HCT116 (cell line): ENCODE data around the gene UTP15. TPM values are rescaled to one million over a fixed set of nuclear protein-coding genes. Genes with fewer than 3 reads are reported as not detected.
A peak's percentile ranks its signal among the peaks of the same experiment; 100 is the strongest.

ENCODE experiments used
- ATAC-seq: fragments of 200-7000 bp; cut with Tn5 transposase; 2 replicates; pipeline ENCODE4 v1.9.1; 2020; ENCODE audit warnings: mild to moderate bottlenecking, moderate library complexity
- BruUV-seq: library from RNA; stranded (reverse); fragments of 400-500 nt; replicated peaks from 2 replicates; lab custom pipeline; 2021; lab: Mats Ljungman, UMichigan
- CTCF ChIA-PET: fragments of 300-600 bp; sonication (Branson Sonifier 250); formaldehyde crosslinking; loops from one replicate; lab custom pipeline; 2021; ENCODE audit warnings: antibody characterized with exemption; lab: Charles Lee
- POLR2A ChIA-PET: fragments of 300-600, 350-600 bp; sonication (Branson Sonifier 250); formaldehyde crosslinking; loops from one replicate; lab custom pipeline; 2021; ENCODE audit warnings: antibody characterized with exemption; lab: Charles Lee
- RAD21 ChIA-PET, 2 experiments: fragments of 300-600 bp; sonication (Branson Sonifier 250); formaldehyde crosslinking; loops; one replicate each; lab custom pipeline; 2023; ENCODE audit warnings: low total read pairs in 2 of 2; ENCODE audit not compliant: uncharacterized antibody in 2 of 2, unreplicated experiment in 2 of 2, low non-redundant PET in 1 of 2; lab: Charles Lee
- DNase-seq: peaks from one replicate; pipeline ENCODE4 v3.0.0-alpha.2; 2010; ENCODE audit warnings: low read depth, low spot score
- H2AFZ ChIP-seq: fragments of 200-600 bp; shearing (Covaris generic), sonication (generic); 2 replicates; pipeline ENCODE4 v1.6.1; 2017; ENCODE audit warnings: low read depth, mixed run types, mixed read lengths, antibody characterized with exemption, low read length; ENCODE audit not compliant: poor library complexity, severe bottlenecking
- H3K27ac ChIP-seq: 2 replicates; pipeline ENCODE4 v1.5.1; 2012; ENCODE audit warnings: low read depth, low read length
- H3K27me3 ChIP-seq: fragments of 200-600 bp; sonication (generic); 2 replicates; pipeline ENCODE4 v1.6.1; 2016; ENCODE audit warnings: mixed run types, low read length, mixed read lengths; ENCODE audit not compliant: insufficient read depth
- H3K36me3 ChIP-seq, 2 experiments: fragments of 200-500 bp in 1 of 2; fragments of 200-600 bp in 1 of 2; sonication (Bioruptor generic) in 1 of 2; sonication (generic) in 1 of 2; 2 replicates each; pipeline versions ENCODE4 v1.5.1 to v1.6.1; 2014 to 2016; ENCODE audit warnings: low read length in 2 of 2, inconsistent platforms in 1 of 2, mixed read lengths in 1 of 2, mixed run types in 1 of 2; ENCODE audit not compliant: insufficient read depth in 2 of 2, control insufficient read depth in 1 of 2
- H3K4me1 ChIP-seq, 2 experiments: fragments of 200-600 bp in 1 of 2; sonication (generic) in 1 of 2; 2 replicates each; pipeline versions ENCODE4 v1.5.1 to v1.6.1; 2012 to 2017; ENCODE audit warnings: low read length in 2 of 2, inconsistent platforms in 1 of 2, mild to moderate bottlenecking in 1 of 2, mixed read lengths in 1 of 2, mixed run types in 1 of 2, moderate library complexity in 1 of 2; ENCODE audit not compliant: insufficient read depth in 2 of 2, control insufficient read depth in 1 of 2
- H3K4me2 ChIP-seq: fragments of 200-600 bp; sonication (generic); 2 replicates; pipeline ENCODE4 v1.6.1; 2017; ENCODE audit warnings: mixed run types, low read length, mixed read lengths
- H3K4me3 ChIP-seq, 2 experiments: fragments of 200-600 bp in 1 of 2; sonication (generic) in 1 of 2; replicated peaks in 1 of 2; 2 replicates each; pipeline ENCODE4 v1.5.1; 2011 to 2016; ENCODE audit warnings: low read length in 2 of 2, control low read depth in 1 of 2, low read depth in 1 of 2, mild to moderate bottlenecking in 1 of 2, mixed read lengths in 1 of 2, mixed run types in 1 of 2
- H3K79me2 ChIP-seq: fragments of 200-600 bp; sonication (generic); 2 replicates; pipeline ENCODE4 v1.6.1; 2017; ENCODE audit warnings: mild to moderate bottlenecking, mixed run types, low read length, moderate library complexity, mixed read lengths; ENCODE audit not compliant: insufficient read depth
- H3K9ac ChIP-seq: fragments of 200-600 bp; sonication (generic); 2 replicates; pipeline ENCODE4 v1.6.1; 2016; ENCODE audit warnings: low read length, mixed read lengths
- H3K9me2 ChIP-seq: fragments of 200-600 bp; sonication (generic), shearing (Covaris generic); 2 replicates; pipeline ENCODE4 v1.6.1; 2017; ENCODE audit warnings: mixed run types, mild to moderate bottlenecking, moderate library complexity; ENCODE audit not compliant: insufficient read depth
- H3K9me3 ChIP-seq, 2 experiments: fragments of 200-500 bp in 1 of 2; fragments of 200-600 bp in 1 of 2; sonication (Bioruptor generic) in 1 of 2; sonication (generic) in 1 of 2; 2 replicates each; pipeline ENCODE4 v1.6.1; 2014 to 2017; ENCODE audit warnings: low read length in 2 of 2, mixed read lengths in 2 of 2, inconsistent platforms in 1 of 2, low read depth in 1 of 2, mild to moderate bottlenecking in 1 of 2, mixed run types in 1 of 2, moderate library complexity in 1 of 2; ENCODE audit not compliant: control insufficient read depth in 1 of 2, insufficient read depth in 1 of 2
- H4K20me1 ChIP-seq: fragments of 200-600 bp; sonication (generic), shearing (Covaris generic); 2 replicates; pipeline ENCODE4 v1.6.1; 2017; ENCODE audit warnings: mixed run types, mild to moderate bottlenecking, moderate library complexity; ENCODE audit not compliant: insufficient read depth
- CTCF ChIP-seq, 3 experiments: fragments of 200-600 bp in 1 of 3; sonication (generic) in 1 of 3; IDR thresholded peaks in 2 of 3; conservative IDR thresholded peaks in 1 of 3; 2 replicates each; pipeline ENCODE4 v1.5.1; 2012 to 2017; ENCODE audit warnings: low read depth in 2 of 3, low read length in 2 of 3, antibody characterized with exemption in 1 of 3, borderline replicate concordance in 1 of 3, control low read depth in 1 of 3, mild to moderate bottlenecking in 1 of 3, mixed read lengths in 1 of 3, mixed run types in 1 of 3, moderate library complexity in 1 of 3; ENCODE audit not compliant: insufficient read depth in 1 of 3
- MAX ChIP-seq: IDR thresholded peaks from 2 replicates; pipeline ENCODE4 v1.6.1; 2012
- RAD21 ChIP-seq: IDR thresholded peaks from 2 replicates; pipeline ENCODE4 v1.6.1; 2012; ENCODE audit warnings: low read depth, mild to moderate bottlenecking
- ZBTB33 ChIP-seq: IDR thresholded peaks from 2 replicates; pipeline ENCODE4 v1.6.1; 2011; ENCODE audit warnings: mild to moderate bottlenecking, low read length, moderate library complexity; ENCODE audit not compliant: insufficient replicate concordance; ENCODE audit errors: extremely low read depth
- intact Hi-C: fragments of 100-400 bp; cut with micrococcal nuclease; formaldehyde crosslinking; loops from 2 replicates; pipeline ENCODE4 v1.10.0; 2022
- total RNA-seq: library from RNA; stranded (reverse); gene quantifications from one replicate; pipeline ENCODE4 v1.2.1, GENCODE V29; 2021; ENCODE audit not compliant: unreplicated experiment

The UTP15 gene
- total RNA-seq, 1 experiment from 2014 or later, result 39.3 TPM

GRCh38 chr5:73591102-73591695 is 25.7 kb downstream of the UTP15 start:
- Histone ChIP-seq H3K36me3 (no peaks in the 10 kb centered on the region), H3K79me2 (no peaks in the 10 kb centered on the region), H3K27ac (no peak overlapping the region), H3K4me1 (no peaks in the 10 kb centered on the region), H3K9me3 (no peaks in the 10 kb centered on the region), H3K4me3 (no peak overlapping the region), H3K4me2 (no peak overlapping the region), H3K9ac (no peak overlapping the region), H2AFZ (no peak overlapping the region), H3K9me2 (no peaks in the 10 kb centered on the region), H3K27me3 (no peaks in the 10 kb centered on the region), H4K20me1 (no peaks in the 10 kb centered on the region)
- ChIA-PET POLR2A (no interaction called here), RAD21 (interaction anchor here (0.6 to 1.8 kb wide), 6 partner anchors 102 to 204 kb away, joined by 3 to 11 read pairs (median 5); no protein-coding TSS in a partner anchor), CTCF (interaction anchor here (0.5 to 6.6 kb wide), 15 partner anchors 13 to 1058 kb away, joined by 3 to 112 read pairs (median 3); partner anchors contain the start of gene BTF3)
- BruUV-seq, result no TSS peak
- peak; percentile 92 for TF ChIP-seq RAD21
- no peak for TF ChIP-seq MAX
- peak; percentile 59 to 85 (median 80); a peak in 5 of 6 replicates for TF ChIP-seq CTCF (IDR thresholded peaks at IDR 0.05 in 2 of 3, conservative IDR thresholded peaks at IDR 0.05 in 1 of 3; ENCODE audit: borderline replicate concordance in 1 of 3, insufficient read depth in 1 of 3, low read depth in 2 of 3, low read length in 2 of 3)
- TF ChIP-seq ZBTB33, result no peak
- intact Hi-C loops, result loop anchor here (1.0 to 10.0 kb wide), 4 partner anchors 102 to 1058 kb away; no protein-coding TSS in a partner anchor
- DNase-seq (peak; percentile 83), ATAC-seq (peak; percentile 84)
